Neural progenitor cell (in vitro differentiated cells): ENCODE measurements around the gene LTB. TPM values are rescaled to one million over a fixed set of nuclear protein-coding genes. Genes with fewer than 3 reads are reported as not detected.
A peak's percentile ranks its signal among the peaks of the same experiment; 100 is the strongest.

Experiments
- DNase-seq: peaks from one replicate; pipeline ENCODE4 v3.0.0-alpha.2; 2016; ENCODE audit warnings: low spot score
- H2AFZ ChIP-seq: fragments of 200-600 bp; sonication (generic); replicated peaks from 2 replicates; pipeline ENCODE4 v1.6.1; 2016; ENCODE audit warnings: antibody characterized with exemption
- H3F3A ChIP-seq: fragments of 200-600 bp; sonication (generic); 2 replicates; pipeline ENCODE4 v1.6.1; 2016; ENCODE audit warnings: antibody characterized with exemption, low read depth
- H3K27ac ChIP-seq: fragments of 200-600 bp; sonication (generic); 2 replicates; pipeline ENCODE4 v1.5.1; 2016; ENCODE audit warnings: mild to moderate bottlenecking
- H3K27me3 ChIP-seq: fragments of 200-600 bp; sonication (generic); 2 replicates; pipeline ENCODE4 v1.6.1; 2016; ENCODE audit warnings: mild to moderate bottlenecking, moderate library complexity
- H3K36me3 ChIP-seq: fragments of 200-600 bp; sonication (generic); 2 replicates; pipeline ENCODE4 v1.5.1; 2016
- H3K4me1 ChIP-seq: fragments of 200-600 bp; sonication (generic); 2 replicates; pipeline ENCODE4 v1.6.1; 2016; ENCODE audit warnings: mixed run types
- H3K4me2 ChIP-seq: fragments of 200-600 bp; sonication (generic); 2 replicates; pipeline ENCODE4 v1.6.1; 2016
- H3K4me3 ChIP-seq: fragments of 200-600 bp; sonication (generic); 2 replicates; pipeline ENCODE4 v1.5.1; 2016
- H3K79me2 ChIP-seq: fragments of 200-600 bp; sonication (generic); 2 replicates; pipeline ENCODE4 v1.6.1; 2016; ENCODE audit warnings: low read depth
- H3K9ac ChIP-seq: fragments of 200-600 bp; sonication (generic); 2 replicates; pipeline ENCODE4 v1.6.1; 2016
- H3K9me3 ChIP-seq: fragments of 200-600 bp; sonication (generic); 2 replicates; pipeline ENCODE4 v1.5.1; 2016; ENCODE audit warnings: low read depth
- H4K20me1 ChIP-seq: fragments of 200-600 bp; sonication (generic); 2 replicates; pipeline ENCODE4 v1.6.1; 2016; ENCODE audit warnings: low read depth
- H3K27ac Mint-ChIP-seq: 3 replicates; pipeline ENCODE4 v1.8.0; 2021; ENCODE audit warnings: mixed read lengths
- H3K27me3 Mint-ChIP-seq: 2 replicates; pipeline ENCODE4 v1.8.0; 2022; ENCODE audit warnings: low read depth, mild to moderate bottlenecking, inconsistent platforms, moderate library complexity, mixed read lengths; ENCODE audit not compliant: insufficient read depth
- H3K36me3 Mint-ChIP-seq: 3 replicates; pipeline ENCODE4 v1.8.0; 2021; ENCODE audit warnings: mixed read lengths
- H3K4me1 Mint-ChIP-seq: 3 replicates; pipeline ENCODE4 v1.8.0; 2021; ENCODE audit warnings: mixed read lengths
- H3K4me3 Mint-ChIP-seq: 3 replicates; pipeline ENCODE4 v1.8.0; 2021; ENCODE audit warnings: mild to moderate bottlenecking, moderate library complexity, mixed read lengths
- H3K9me3 Mint-ChIP-seq: 3 replicates; pipeline ENCODE4 v1.8.0; 2020; ENCODE audit warnings: mixed read lengths
- EZH2 ChIP-seq: fragments of 200-600 bp; sonication (generic); IDR thresholded peaks from 2 replicates; pipeline ENCODE4 v1.6.1; 2017; ENCODE audit warnings: antibody characterized with exemption, mild to moderate bottlenecking, moderate library complexity
- EZH2phosphoT487 ChIP-seq: fragments of 200-600 bp; sonication (generic); IDR thresholded peaks from 2 replicates; pipeline ENCODE4 v1.6.1; 2017; ENCODE audit warnings: antibody characterized with exemption
- total RNA-seq: library from RNA; depleted of rRNA; stranded (reverse); fragments of >200 nt; gene quantifications from 2 replicates; pipeline ENCODE4 v1.2.3, GENCODE V29; 2015; ENCODE audit warnings: low replicate concordance
- TF ChIP-seq, protein P1 (sequence below): fragments of 200-600 bp; sonication (generic); IDR thresholded peaks from 2 replicates; pipeline ENCODE4 v1.5.1; 2017; ENCODE audit warnings: antibody characterized with exemption, mild to moderate bottlenecking

LTB gene
- total RNA-seq, 1 donor from 2014 or later: not detected

DNA sequence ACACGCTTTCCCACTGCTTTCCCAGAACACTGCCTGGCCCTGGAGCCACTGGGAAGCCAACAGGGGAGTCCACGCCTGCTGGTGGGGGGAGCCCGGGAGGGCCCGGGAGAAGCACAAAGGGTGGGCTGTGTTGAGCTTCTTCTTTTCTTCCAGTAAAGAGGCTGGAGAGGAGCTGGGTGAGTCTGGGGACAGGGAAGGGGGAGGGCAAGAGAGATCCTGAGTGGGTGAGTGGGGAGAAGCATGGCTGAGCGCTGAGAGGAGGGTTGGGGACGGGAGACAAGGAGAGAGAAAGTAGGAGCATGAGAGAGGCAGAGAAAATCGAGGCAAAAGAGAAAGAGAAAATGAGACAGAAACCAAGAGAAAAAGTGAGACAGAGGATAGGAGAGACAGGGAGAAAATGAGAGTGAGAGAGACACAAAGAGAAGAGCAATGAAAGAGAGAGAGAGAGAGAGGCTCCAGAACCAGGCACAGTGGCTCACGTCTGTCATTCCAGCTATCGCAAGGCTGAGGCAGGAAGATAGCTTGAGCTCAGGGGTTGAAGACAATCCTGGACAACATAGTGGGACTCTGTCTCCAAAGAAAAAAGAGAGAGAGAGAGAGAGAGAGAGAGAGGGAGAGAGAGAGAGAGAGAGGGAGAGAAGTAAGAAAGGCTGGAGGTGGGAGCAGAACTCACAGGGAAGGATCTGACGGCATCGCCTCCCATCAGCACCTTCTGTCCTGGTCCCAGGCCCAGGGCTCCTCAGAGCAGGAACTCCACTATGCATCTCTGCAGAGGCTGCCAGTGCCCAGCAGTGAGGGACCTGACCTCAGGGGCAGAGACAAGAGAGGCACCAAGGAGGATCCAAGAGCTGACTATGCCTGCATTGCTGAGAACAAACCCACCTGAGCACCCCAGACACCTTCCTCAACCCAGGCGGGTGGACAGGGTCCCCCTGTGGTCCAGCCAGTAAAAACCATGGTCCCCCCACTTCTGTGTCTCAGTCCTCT, 5.9 kb upstream of the LTB start:
- no peak for TF ChIP-seq EZH2
- TF ChIP-seq EZH2phosphoT487: no peak
- TF ChIP-seq, protein P1, sequence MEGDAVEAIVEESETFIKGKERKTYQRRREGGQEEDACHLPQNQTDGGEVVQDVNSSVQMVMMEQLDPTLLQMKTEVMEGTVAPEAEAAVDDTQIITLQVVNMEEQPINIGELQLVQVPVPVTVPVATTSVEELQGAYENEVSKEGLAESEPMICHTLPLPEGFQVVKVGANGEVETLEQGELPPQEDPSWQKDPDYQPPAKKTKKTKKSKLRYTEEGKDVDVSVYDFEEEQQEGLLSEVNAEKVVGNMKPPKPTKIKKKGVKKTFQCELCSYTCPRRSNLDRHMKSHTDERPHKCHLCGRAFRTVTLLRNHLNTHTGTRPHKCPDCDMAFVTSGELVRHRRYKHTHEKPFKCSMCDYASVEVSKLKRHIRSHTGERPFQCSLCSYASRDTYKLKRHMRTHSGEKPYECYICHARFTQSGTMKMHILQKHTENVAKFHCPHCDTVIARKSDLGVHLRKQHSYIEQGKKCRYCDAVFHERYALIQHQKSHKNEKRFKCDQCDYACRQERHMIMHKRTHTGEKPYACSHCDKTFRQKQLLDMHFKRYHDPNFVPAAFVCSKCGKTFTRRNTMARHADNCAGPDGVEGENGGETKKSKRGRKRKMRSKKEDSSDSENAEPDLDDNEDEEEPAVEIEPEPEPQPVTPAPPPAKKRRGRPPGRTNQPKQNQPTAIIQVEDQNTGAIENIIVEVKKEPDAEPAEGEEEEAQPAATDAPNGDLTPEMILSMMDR: no peak
- peaks cover 6% of the 10 kb centered on the region for H3K27me3 Mint-ChIP-seq
- Histone ChIP-seq H3F3A (no peaks in the 10 kb centered on the region), H3K4me3 (no peak overlapping the region), H3K4me2 (no peak overlapping the region), H3K27me3 (no peaks in the 10 kb centered on the region), H3K9ac (no peak overlapping the region), H4K20me1 (no peaks in the 10 kb centered on the region), H2AFZ (peak overlapping the region; percentile 17), H3K27ac (no peak overlapping the region), H3K79me2 (no peaks in the 10 kb centered on the region), H3K36me3 (no peaks in the 10 kb centered on the region), H3K4me1 (no peaks in the 10 kb centered on the region), H3K9me3 (no peaks in the 10 kb centered on the region)
- peak overlapping the region; percentile 10 for H3K27ac Mint-ChIP-seq
- H3K4me1 Mint-ChIP-seq: peaks cover 5% of the 10 kb centered on the region
- H3K9me3 Mint-ChIP-seq: no peaks in the 10 kb centered on the region
- no peak for DNase-seq
- H3K4me3 Mint-ChIP-seq: no peak overlapping the region
- no peaks in the 10 kb centered on the region for H3K36me3 Mint-ChIP-seq

DNA sequence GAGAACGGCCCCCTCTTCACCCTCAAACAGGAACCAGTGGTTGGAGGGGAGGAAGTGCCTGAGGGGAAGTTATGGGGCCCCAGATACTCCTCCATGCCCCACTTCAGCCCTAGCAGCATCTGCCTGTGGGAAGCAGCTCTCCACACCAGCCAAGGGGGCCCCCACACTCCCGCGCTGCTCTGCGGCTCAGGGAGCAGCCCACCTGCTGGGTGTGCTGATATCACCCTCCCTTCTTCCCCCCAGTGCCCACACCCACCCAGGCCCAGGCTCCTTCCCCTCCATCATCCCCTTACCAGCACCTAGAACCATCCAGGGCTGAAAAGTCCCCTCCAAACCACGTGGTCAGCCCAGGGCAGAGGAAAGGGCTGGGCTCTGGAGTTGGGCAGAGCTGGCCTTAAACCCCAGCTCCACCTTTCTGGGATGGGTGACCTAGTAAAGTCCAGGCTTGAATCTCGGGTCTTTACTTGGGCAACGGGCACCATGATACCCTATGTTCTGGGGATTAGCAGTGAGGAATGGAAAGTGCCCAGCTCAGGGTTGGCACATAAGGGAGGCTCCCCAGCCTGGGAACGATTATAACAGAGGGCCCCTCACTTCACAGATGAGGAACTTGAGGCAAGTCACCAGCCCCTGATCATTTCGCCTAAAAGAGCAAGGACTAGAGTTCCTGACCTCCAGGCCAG, 4.5 kb upstream of the LTB start:
- no peak overlapping the region for H3K4me3 Mint-ChIP-seq
- no peaks in the 10 kb centered on the region for H3K27me3 ChIP-seq
- no peaks in the 10 kb centered on the region for H3F3A ChIP-seq
- no peak overlapping the region for H3K4me3 ChIP-seq
- peaks cover 7% of the 10 kb centered on the region for H3K4me1 Mint-ChIP-seq
- H3K27me3 Mint-ChIP-seq: peaks cover 5% of the 10 kb centered on the region
- peaks cover 3% of the 10 kb centered on the region for H3K4me1 ChIP-seq
- H3K36me3 Mint-ChIP-seq: no peaks in the 10 kb centered on the region
- H3K9me3 Mint-ChIP-seq: no peaks in the 10 kb centered on the region
- H3K79me2 ChIP-seq: no peaks in the 10 kb centered on the region
- H3K4me2 ChIP-seq: no peak overlapping the region
- H3K27ac Mint-ChIP-seq: peak overlapping the region; percentile 89
- H3K36me3 ChIP-seq: no peaks in the 10 kb centered on the region
- no peak overlapping the region for H3K9ac ChIP-seq
- H2AFZ ChIP-seq: no peak overlapping the region
- H3K9me3 ChIP-seq: no peaks in the 10 kb centered on the region
- no peaks in the 10 kb centered on the region for H4K20me1 ChIP-seq
- TF ChIP-seq, protein P1: no peak
- no peak overlapping the region for H3K27ac ChIP-seq
- DNase-seq: no peak

DNA sequence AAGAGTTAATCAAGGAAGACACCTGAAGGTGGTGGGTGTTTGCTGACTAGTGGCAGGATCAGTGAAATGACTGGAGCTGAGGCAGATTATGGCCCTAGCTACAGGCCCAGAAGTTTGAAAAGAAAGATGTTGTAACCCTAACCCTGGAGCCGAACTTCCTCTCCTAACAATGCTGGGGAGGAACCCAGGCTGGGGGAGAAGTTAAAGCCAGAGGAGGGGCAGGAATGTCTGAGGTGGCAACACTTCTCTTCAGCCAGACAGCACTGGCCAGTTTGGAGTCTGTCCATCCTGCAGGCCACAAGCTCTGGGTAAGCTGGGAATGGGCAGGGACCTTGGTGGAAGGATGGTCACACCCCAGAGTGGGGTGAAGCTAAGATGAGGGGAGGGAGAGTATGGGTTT, 3.8 kb upstream of the LTB start, which contains the start of gene LST1:
TSS of gene LST1 (plus strand) at position 270 of the 400 bp plus-strand sequence. CDS start 1,023 bp downstream, outside the sequence.
- DNase-seq: no peak
- no peak within 1 kb of the TSS for H3K9ac ChIP-seq
- Mint-ChIP-seq H3K27me3 (peaks cover 11% of the 10 kb centered on the region), H3K9me3 (no peaks in the 10 kb centered on the region), H3K4me1 (peaks cover 15% of the 10 kb centered on the region), H3K27ac (peak within 1 kb of the TSS; percentile 89), H3K36me3 (no peaks in the 10 kb centered on the region), H3K4me3 (peak within 1 kb of the TSS; percentile 5)
- H3K4me1 ChIP-seq: peaks cover 6% of the 10 kb centered on the region
- no peak within 1 kb of the TSS for H3K4me3 ChIP-seq
- TF ChIP-seq, protein P1: no peak
- TF ChIP-seq EZH2 (no peak), EZH2phosphoT487 (no peak)
- H3K4me2 ChIP-seq: no peak within 1 kb of the TSS
- H3K27ac ChIP-seq: no peak within 1 kb of the TSS
- no peaks in the 10 kb centered on the region for H3K27me3 ChIP-seq
- H3F3A ChIP-seq: no peaks in the 10 kb centered on the region
- H3K36me3 ChIP-seq: no peaks in the 10 kb centered on the region
- no peaks in the 10 kb centered on the region for H3K79me2 ChIP-seq
- H2AFZ ChIP-seq: no peak within 1 kb of the TSS
- H3K9me3 ChIP-seq: no peaks in the 10 kb centered on the region
- H4K20me1 ChIP-seq: no peaks in the 10 kb centered on the region
